A673 (cell line): ENCODE measurements around the gene PRR15L. TPM values are rescaled to one million over a fixed set of nuclear protein-coding genes. Genes with fewer than 3 reads are reported as not detected.

Source experiments
- BruUV-seq: library from RNA; stranded (reverse); fragments of 400-500 nt; replicated peaks from 2 replicates; lab custom pipeline; 2021; lab: Mats Ljungman, UMichigan
- CTCF ChIA-PET: fragments of 300-600 bp; sonication (Branson Sonifier 250); formaldehyde crosslinking; loops from one replicate; lab custom pipeline; 2022; ENCODE audit warnings: antibody characterized with exemption; lab: Charles Lee
- POLR2A ChIA-PET: fragments of 300-600 bp; sonication (Branson Sonifier 250); formaldehyde crosslinking; loops from one replicate; lab custom pipeline; 2022; ENCODE audit warnings: antibody characterized with exemption; ENCODE audit not compliant: low non-redundant PET; lab: Charles Lee
- DNase-seq: peaks from one replicate; pipeline ENCODE4 v3.0.0-alpha.2; 2015; ENCODE audit warnings: low spot score
- H3K27ac ChIP-seq: fragments of 200-600 bp; sonication (generic); 2 replicates; pipeline ENCODE4 v1.5.1; 2016; ENCODE audit warnings: mixed run types, low read depth, mild to moderate bottlenecking, mixed read lengths, antibody characterized with exemption, low read length; ENCODE audit not compliant: poor library complexity, severe bottlenecking
- H3K27me3 ChIP-seq: fragments of 200-600 bp; sonication (generic); replicated peaks from 2 replicates; pipeline ENCODE4 v1.6.1; 2017; ENCODE audit warnings: mixed run types, low read depth, mild to moderate bottlenecking, mixed read lengths, antibody characterized with exemption, low read length; ENCODE audit not compliant: insufficient read depth, poor library complexity
- H3K36me3 ChIP-seq: fragments of 200-600 bp; sonication (generic); 2 replicates; pipeline ENCODE4 v1.6.1; 2016; ENCODE audit warnings: mixed run types, mild to moderate bottlenecking, mixed read lengths, antibody characterized with exemption, low read length; ENCODE audit not compliant: insufficient read depth, poor library complexity, severe bottlenecking
- H3K4me1 ChIP-seq: fragments of 200-600 bp; sonication (generic); 2 replicates; pipeline ENCODE4 v1.6.1; 2017; ENCODE audit warnings: mixed run types, mild to moderate bottlenecking, mixed read lengths, antibody characterized with exemption, low read length; ENCODE audit not compliant: insufficient read depth, poor library complexity, severe bottlenecking
- H3K4me3 ChIP-seq: fragments of 200-600 bp; sonication (generic); 2 replicates; pipeline ENCODE4 v1.5.1; 2016; ENCODE audit warnings: low read depth, mixed run types, mild to moderate bottlenecking, mixed read lengths, low read length; ENCODE audit not compliant: poor library complexity, severe bottlenecking
- H3K9me3 ChIP-seq: fragments of 200-600 bp; sonication (generic); 2 replicates; pipeline ENCODE4 v1.6.1; 2016; ENCODE audit warnings: mixed run types, low read depth, mild to moderate bottlenecking, mixed read lengths, antibody characterized with exemption, low read length; ENCODE audit not compliant: poor library complexity, severe bottlenecking
- CTCF ChIP-seq: fragments of 300-800, 200-600 bp; sonication (generic); conservative IDR thresholded peaks from 2 replicates; pipeline ENCODE4 v1.5.1; 2017; ENCODE audit warnings: low read depth, mild to moderate bottlenecking, antibody characterized with exemption, low read length, moderate library complexity, mixed read lengths
- EZH2 ChIP-seq: fragments of 200-600 bp; sonication (generic); IDR thresholded peaks from 2 replicates; pipeline ENCODE4 v1.6.1; 2017; ENCODE audit warnings: borderline replicate concordance, low read depth, mild to moderate bottlenecking, mixed read lengths, antibody characterized with exemption, low read length; ENCODE audit not compliant: poor library complexity, severe bottlenecking
- intact Hi-C: fragments of 100-400 bp; cut with micrococcal nuclease; formaldehyde crosslinking; loops from one replicate; pipeline ENCODE4 v1.10.0; 2022; ENCODE audit not compliant: unreplicated experiment
- total RNA-seq: library from RNA; stranded (reverse); gene quantifications from 2 replicates; pipeline ENCODE4 v1.2.3, GENCODE V29; 2021

PRR15L gene
- total RNA-seq, 1 experiment from 2014 or later, result not detected

- intact Hi-C loops, result no loop called here
- no peak for DNase-seq
- H3K27me3 ChIP-seq, result no peaks in the 10 kb centered on the region
- H3K4me3 ChIP-seq, result no peak overlapping the region
- BruUV-seq, result no TSS peak
- no peaks in the 10 kb centered on the region for H3K9me3 ChIP-seq
- TF ChIP-seq EZH2, result no peak
- no peak for TF ChIP-seq CTCF
- CTCF ChIA-PET, result interaction anchor here (2.5 kb wide), 1 partner anchor 68 kb away, joined by 11 read pairs; no protein-coding TSS in a partner anchor
- POLR2A ChIA-PET, result interaction anchor here (0.8 kb wide), 1 partner anchor 8 kb away, joined by 3 read pairs; no protein-coding TSS in a partner anchor
- H3K36me3 ChIP-seq, result no peaks in the 10 kb centered on the region
- H3K4me1 ChIP-seq, result peaks cover 5% of the 10 kb centered on the region
- no peak overlapping the region for H3K27ac ChIP-seq
These were observed 7.2 kb downstream of the PRR15L start for GRCh38 chr17:47950448-47950847.

GRCh38 chr17:47949946-47950345 lies 7.7 kb downstream of the PRR15L start:
- DNase-seq, result no peak
- intact Hi-C loops, result loop anchor here (1.0 to 10.0 kb wide), 2 partner anchors 68 to 105 kb away; partner anchors contain the start of gene SCRN2
- ChIA-PET POLR2A (no interaction called here), CTCF (interaction anchor here (1.1 to 2.5 kb wide), 2 partner anchors 9 to 68 kb away, joined by 3 to 11 read pairs; partner anchors contain the start of gene PNPO)
- no peaks in the 10 kb centered on the region for H3K36me3 ChIP-seq
- no peaks in the 10 kb centered on the region for H3K9me3 ChIP-seq
- no peak for TF ChIP-seq EZH2
- H3K27me3 ChIP-seq, result no peaks in the 10 kb centered on the region
- no peak overlapping the region for H3K27ac ChIP-seq
- BruUV-seq, result no TSS peak
- peaks cover 5% of the 10 kb centered on the region for H3K4me1 ChIP-seq
- H3K4me3 ChIP-seq, result no peak overlapping the region

- no peaks in the 10 kb centered on the region for H3K9me3 ChIP-seq
- peak; percentile 80 for DNase-seq
- TF ChIP-seq CTCF (peak; percentile 97), EZH2 (no peak)
- peaks cover 5% of the 10 kb centered on the region for H3K4me1 ChIP-seq
- no TSS peak for BruUV-seq
- CTCF ChIA-PET, result interaction anchor here (1.1 to 2.5 kb wide), 3 partner anchors 8 to 69 kb away, joined by 3 to 11 read pairs (median 4); partner anchors contain the start of genes CDK5RAP3 and PNPO
- intact Hi-C loops, result loop anchor here (1.0 to 10.0 kb wide), 2 partner anchors 69 to 104 kb away; partner anchors contain the start of gene SCRN2
- no peak overlapping the region for H3K4me3 ChIP-seq
- POLR2A ChIA-PET, result no interaction called here
- no peaks in the 10 kb centered on the region for H3K27me3 ChIP-seq
- no peak overlapping the region for H3K27ac ChIP-seq
- no peaks in the 10 kb centered on the region for H3K36me3 ChIP-seq
These were observed 8.4 kb downstream of the PRR15L start for GRCh38 chr17:47949197-47949759.
